GM10847 (cell line): ENCODE data around the gene ADAMTS2.

Source experiments
- POLR2A ChIP-seq: IDR thresholded peaks from 2 replicates; pipeline ENCODE4 v1.6.1; 2011; ENCODE audit not compliant: insufficient read length; ENCODE audit errors: extremely low read depth

Gene ADAMTS2

GRCh38 chr5:179306191-179307012 lies 38.9 kb downstream of the ADAMTS2 start:
- no peak for TF ChIP-seq POLR2A

GRCh38 chr5:179304871-179305270 lies 40.4 kb downstream of the ADAMTS2 start:
- TF ChIP-seq POLR2A = no peak

- no peak for TF ChIP-seq POLR2A
Observed at GRCh38 chr5:179304466-179304865, 40.8 kb downstream of the ADAMTS2 start.

GRCh38 chr5:179303451-179304200 lies 41.6 kb downstream of the ADAMTS2 start:
- TF ChIP-seq POLR2A = no peak

GRCh38 chr5:179302499-179303185 lies 42.6 kb downstream of the ADAMTS2 start:
- TF ChIP-seq POLR2A = no peak

- no peak for TF ChIP-seq POLR2A
Observed at GRCh38 chr5:179301796-179302195, 43.5 kb downstream of the ADAMTS2 start.

GRCh38 chr5:179301376-179301775 lies 43.9 kb downstream of the ADAMTS2 start:
- no peak for TF ChIP-seq POLR2A

GRCh38 chr5:179300581-179301180 lies 44.6 kb downstream of the ADAMTS2 start:
- TF ChIP-seq POLR2A = no peak

GRCh38 chr5:179298181-179298993 lies 46.9 kb downstream of the ADAMTS2 start:
- TF ChIP-seq POLR2A = no peak

GRCh38 chr5:179297486-179298180 lies 47.6 kb downstream of the ADAMTS2 start:
- TF ChIP-seq POLR2A = no peak

- TF ChIP-seq POLR2A = no peak
Observed at GRCh38 chr5:179297026-179297425, 48.2 kb downstream of the ADAMTS2 start.

GRCh38 chr5:179296150-179296821 lies 49.0 kb downstream of the ADAMTS2 start:
- TF ChIP-seq POLR2A = no peak

- TF ChIP-seq POLR2A = no peak
Observed at GRCh38 chr5:179295778-179296149, 49.5 kb downstream of the ADAMTS2 start.
